HG02938 (cell line): Measurements from ENCODE around the gene SEMA4D.

ENCODE experiments used
- ATAC-seq: cut with Tn5 transposase; IDR thresholded peaks from one replicate; pipeline ENCODE4 v1.9.1; 2021; ENCODE audit warnings: mild to moderate bottlenecking, moderate library complexity; ENCODE audit not compliant: unreplicated experiment

Gene SEMA4D

GRCh38 chr9:89497978-89498851 is at the start of gene SEMA4D:
Gene SEMA4D (minus strand): TSS chr9:89498113. CDS start chr9:89405456, 92,657 bp downstream.
- no peak for ATAC-seq

GRCh38 chr9:89547000-89547399 is 49.1 kb upstream of the SEMA4D start:
- ATAC-seq = no peak

- no peak for ATAC-seq
These were observed 46.4 kb upstream of the SEMA4D start for GRCh38 chr9:89544279-89544661.

- ATAC-seq = no peak
These were observed 45.8 kb upstream of the SEMA4D start for GRCh38 chr9:89543621-89544278.

- no peak for ATAC-seq
These were observed 45.2 kb upstream of the SEMA4D start for GRCh38 chr9:89543111-89543510.

GRCh38 chr9:89542401-89543021 is 44.6 kb upstream of the SEMA4D start:
- no peak for ATAC-seq

- ATAC-seq = no peak
These were observed 43.9 kb upstream of the SEMA4D start for GRCh38 chr9:89541798-89542197.

- ATAC-seq = no peak
These were observed 41.5 kb upstream of the SEMA4D start for GRCh38 chr9:89539374-89539773.

GRCh38 chr9:89538871-89539270 is 41.0 kb upstream of the SEMA4D start:
- ATAC-seq = no peak

- no peak for ATAC-seq
These were observed 39.3 kb upstream of the SEMA4D start for GRCh38 chr9:89537166-89537565.

GRCh38 chr9:89536600-89536999 is 38.7 kb upstream of the SEMA4D start:
- peak; percentile 48 for ATAC-seq

- ATAC-seq = peak; percentile 50
These were observed 38.2 kb upstream of the SEMA4D start for GRCh38 chr9:89536145-89536574.

GRCh38 chr9:89535461-89535860 is 37.5 kb upstream of the SEMA4D start:
- ATAC-seq = no peak

- ATAC-seq = no peak
These were observed 36.8 kb upstream of the SEMA4D start for GRCh38 chr9:89534515-89535287.

- ATAC-seq = no peak
These were observed 35.6 kb upstream of the SEMA4D start for GRCh38 chr9:89533411-89534095.

- no peak for ATAC-seq
These were observed 35.0 kb upstream of the SEMA4D start for GRCh38 chr9:89532944-89533343.

GRCh38 chr9:89532478-89532877 is 34.6 kb upstream of the SEMA4D start:
- ATAC-seq = no peak

- no peak for ATAC-seq
These were observed 33.9 kb upstream of the SEMA4D start for GRCh38 chr9:89531766-89532165.

- no peak for ATAC-seq
These were observed 32.8 kb upstream of the SEMA4D start for GRCh38 chr9:89530726-89531125.

GRCh38 chr9:89529243-89530035 is 31.5 kb upstream of the SEMA4D start:
- ATAC-seq = no peak
